CD4-positive, alpha-beta T cell (primary cell): Measurements from ENCODE around the gene GOLGA1. TPM values are rescaled to one million over a fixed set of nuclear protein-coding genes. Genes with fewer than 3 reads are reported as not detected.

Experiments
- ATAC-seq: fragments of 200-7000 bp; cut with Tn5 transposase; one replicate; pipeline ENCODE4 v1.10.0; 2022; ENCODE audit warnings: mild to moderate bottlenecking; ENCODE audit not compliant: poor library complexity
- CTCF ChIA-PET: fragments of 350-600 bp; sonication (Branson Sonifier 250); formaldehyde crosslinking; loops from one replicate; lab custom pipeline; 2021; ENCODE audit warnings: antibody characterized with exemption, inconsistent platforms; lab: Charles Lee
- POLR2A ChIA-PET: fragments of 350-600 bp; sonication (Branson Sonifier 250); formaldehyde crosslinking; loops from one replicate; lab custom pipeline; 2021; ENCODE audit warnings: antibody characterized with exemption, inconsistent platforms; lab: Charles Lee
- DNase-seq, 14 experiments: peaks; one replicate each; pipeline ENCODE4 v3.0.0-alpha.2; 2013 to 2020; ENCODE audit warnings: mixed read lengths in 2 of 14
- H3K27ac ChIP-seq, 2 donors: one replicate each; pipeline versions ENCODE4 v1.5.1 to v1.7.0; 2013; ENCODE audit warnings: low read length in 2 of 2, low read depth in 1 of 2, mild to moderate bottlenecking in 1 of 2
- H3K27me3 ChIP-seq, 2 experiments: 1 replicate in 1 of 2; 2 replicates in 1 of 2; pipeline versions ENCODE4 v1.6.1 to v1.7.0; 2013; ENCODE audit warnings: low read length in 2 of 2, control low read depth in 1 of 2, mild to moderate bottlenecking in 1 of 2, moderate library complexity in 1 of 2; ENCODE audit not compliant: insufficient read depth in 2 of 2, control insufficient read depth in 1 of 2
- H3K36me3 ChIP-seq: one replicate; pipeline ENCODE4 v1.6.1; 2013; ENCODE audit warnings: low read length, control low read depth; ENCODE audit not compliant: insufficient read depth
- H3K4me1 ChIP-seq: one replicate; pipeline ENCODE4 v1.6.1; 2013; ENCODE audit warnings: low read length, control low read depth; ENCODE audit not compliant: insufficient read depth
- H3K4me3 ChIP-seq: one replicate; pipeline ENCODE4 v1.5.1; 2013; ENCODE audit warnings: mild to moderate bottlenecking, low read length, moderate library complexity
- H3K9me3 ChIP-seq, 2 experiments: 1 replicate in 1 of 2; 2 replicates in 1 of 2; pipeline versions ENCODE4 v1.6.1 to v1.7.0; 2013; ENCODE audit warnings: low read length in 2 of 2, mild to moderate bottlenecking in 2 of 2, control low read depth in 1 of 2, moderate library complexity in 1 of 2; ENCODE audit not compliant: control insufficient read depth in 1 of 2, insufficient read depth in 1 of 2
- H3K27ac Mint-ChIP-seq: one replicate; pipeline ENCODE4 v1.8.0; 2020; ENCODE audit warnings: mixed read lengths
- H3K27me3 Mint-ChIP-seq: one replicate; pipeline ENCODE4 v1.8.0; 2021; ENCODE audit warnings: mixed read lengths
- H3K36me3 Mint-ChIP-seq: one replicate; pipeline ENCODE4 v1.8.0; 2021; ENCODE audit warnings: low read depth, mixed read lengths
- H3K4me1 Mint-ChIP-seq: one replicate; pipeline ENCODE4 v1.8.0; 2021; ENCODE audit warnings: low read depth, mixed read lengths
- H3K4me3 Mint-ChIP-seq: one replicate; pipeline ENCODE4 v1.8.0; 2020; ENCODE audit warnings: mild to moderate bottlenecking, mixed read lengths
- H3K9me3 Mint-ChIP-seq: one replicate; pipeline ENCODE4 v1.8.0; 2020; ENCODE audit warnings: mixed read lengths
- intact Hi-C, 2 experiments: fragments of 100-400 bp; cut with DNase I in 1 of 2; cut with micrococcal nuclease in 1 of 2; formaldehyde crosslinking; loops; one replicate each; pipeline versions ENCODE4 v1.15.1 to v1.9.0; 2023 to 2025; cut with DNase I, micrococcal nuclease
- total RNA-seq, 174 experiments: library from RNA in 2 of 174; stranded (reverse) in 2 of 174; gene quantifications; one replicate each; pipeline ENCODE4 v1.2.3 and lab custom pipeline; 2021 to 2026
- TF ChIP-seq, protein P1 (sequence below): fragments of 200-600 bp; IDR thresholded peaks from one replicate; pipeline ENCODE4 v1.8.0; 2022; ENCODE audit warnings: antibody characterized with exemption, mild to moderate bottlenecking

Gene GOLGA1
- total RNA-seq, 2 experiments from 2014 or later = 12.9 to 22.2 TPM

DNA sequence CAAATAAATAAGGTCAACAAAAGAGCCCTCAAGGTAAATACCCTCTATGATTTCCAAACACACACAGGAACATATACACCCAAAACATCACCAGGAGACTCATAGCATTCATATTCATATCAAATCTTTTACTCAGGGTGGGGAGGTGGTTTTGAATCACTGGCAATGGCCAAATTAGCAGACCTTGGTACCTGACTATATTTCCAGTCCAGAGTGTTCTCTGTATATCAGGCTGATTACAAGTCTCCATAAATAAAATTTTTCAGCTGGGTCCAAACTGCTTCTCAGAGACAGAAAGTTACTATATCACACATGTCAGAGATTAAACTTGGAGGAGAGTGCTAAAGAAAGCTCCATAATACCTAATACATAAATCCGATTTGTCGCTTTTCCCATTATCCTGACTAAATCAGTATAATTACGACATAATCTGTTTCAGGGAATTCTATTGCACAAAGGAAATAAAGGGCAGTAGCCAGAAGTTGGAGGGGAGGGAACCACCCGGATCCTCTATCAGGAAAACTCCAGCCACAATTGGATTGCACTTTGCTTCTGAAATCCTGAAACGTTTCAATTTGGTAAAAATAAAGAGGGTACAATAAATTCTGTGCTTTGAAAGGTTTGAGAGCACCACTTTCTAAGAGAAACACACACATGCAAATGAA, 7.0 kb upstream of the GOLGA1 start:
- H3K36me3 ChIP-seq = no peaks in the 10 kb centered on the region
- H3K4me3 Mint-ChIP-seq = no peak overlapping the region

DNA sequence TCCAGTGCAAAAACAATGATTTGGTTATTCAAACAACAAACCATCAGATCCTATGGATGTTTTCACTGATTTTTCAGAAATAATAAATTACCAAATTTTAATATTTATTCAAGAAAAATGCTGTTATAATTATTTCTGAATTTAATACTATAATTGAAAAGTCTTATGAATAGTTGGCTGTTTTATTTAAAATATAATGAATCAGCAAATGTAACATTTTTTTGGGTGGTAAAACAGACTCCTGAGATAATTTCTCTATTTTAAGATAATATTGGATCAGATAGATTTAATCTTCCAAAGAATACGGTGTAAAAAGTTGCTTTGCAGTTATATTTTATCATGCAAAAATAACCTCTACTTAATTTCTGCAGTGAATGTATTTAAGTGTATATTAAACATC, 5.3 kb upstream of the GOLGA1 start:
- no peaks in the 10 kb centered on the region for H3K9me3 Mint-ChIP-seq
- no peak overlapping the region for H3K4me3 Mint-ChIP-seq
- CTCF ChIA-PET = no interaction called here
- Histone ChIP-seq H3K27me3 (no peaks in the 10 kb centered on the region), H3K9me3 (no peaks in the 10 kb centered on the region), H3K27ac (no peak overlapping the region), H3K4me1 (peaks cover 11% of the 10 kb centered on the region), H3K4me3 (no peak overlapping the region), H3K36me3 (no peaks in the 10 kb centered on the region)
- no peak for DNase-seq
- POLR2A ChIA-PET = no interaction called here
- H3K27ac Mint-ChIP-seq = no peak overlapping the region
- peaks cover 10% of the 10 kb centered on the region for H3K4me1 Mint-ChIP-seq
- intact Hi-C loops = no loop called here
- peaks cover 16% of the 10 kb centered on the region for H3K36me3 Mint-ChIP-seq
- ATAC-seq = no peak
- H3K27me3 Mint-ChIP-seq = no peaks in the 10 kb centered on the region
- TF ChIP-seq, protein P1, sequence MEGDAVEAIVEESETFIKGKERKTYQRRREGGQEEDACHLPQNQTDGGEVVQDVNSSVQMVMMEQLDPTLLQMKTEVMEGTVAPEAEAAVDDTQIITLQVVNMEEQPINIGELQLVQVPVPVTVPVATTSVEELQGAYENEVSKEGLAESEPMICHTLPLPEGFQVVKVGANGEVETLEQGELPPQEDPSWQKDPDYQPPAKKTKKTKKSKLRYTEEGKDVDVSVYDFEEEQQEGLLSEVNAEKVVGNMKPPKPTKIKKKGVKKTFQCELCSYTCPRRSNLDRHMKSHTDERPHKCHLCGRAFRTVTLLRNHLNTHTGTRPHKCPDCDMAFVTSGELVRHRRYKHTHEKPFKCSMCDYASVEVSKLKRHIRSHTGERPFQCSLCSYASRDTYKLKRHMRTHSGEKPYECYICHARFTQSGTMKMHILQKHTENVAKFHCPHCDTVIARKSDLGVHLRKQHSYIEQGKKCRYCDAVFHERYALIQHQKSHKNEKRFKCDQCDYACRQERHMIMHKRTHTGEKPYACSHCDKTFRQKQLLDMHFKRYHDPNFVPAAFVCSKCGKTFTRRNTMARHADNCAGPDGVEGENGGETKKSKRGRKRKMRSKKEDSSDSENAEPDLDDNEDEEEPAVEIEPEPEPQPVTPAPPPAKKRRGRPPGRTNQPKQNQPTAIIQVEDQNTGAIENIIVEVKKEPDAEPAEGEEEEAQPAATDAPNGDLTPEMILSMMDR = no peak

More for the DNA sequence above, 7.0 kb upstream of the GOLGA1 start:
- Mint-ChIP-seq H3K9me3 (no peaks in the 10 kb centered on the region), H3K36me3 (peaks cover 25% of the 10 kb centered on the region), H3K27me3 (no peaks in the 10 kb centered on the region), H3K27ac (no peak overlapping the region), H3K4me1 (no peaks in the 10 kb centered on the region)
- no peak for DNase-seq
- Histone ChIP-seq H3K4me1 (no peaks in the 10 kb centered on the region), H3K9me3 (no peaks in the 10 kb centered on the region), H3K27ac (no peak overlapping the region), H3K27me3 (no peaks in the 10 kb centered on the region), H3K4me3 (no peak overlapping the region)
- no peak for ATAC-seq
- POLR2A ChIA-PET = interaction anchor here (1.6 kb wide), 1 partner anchor 18 kb away, joined by 6 read pairs; no protein-coding TSS in a partner anchor
- TF ChIP-seq, protein P1 = no peak
- intact Hi-C loops = no loop called here
- CTCF ChIA-PET = no interaction called here

DNA sequence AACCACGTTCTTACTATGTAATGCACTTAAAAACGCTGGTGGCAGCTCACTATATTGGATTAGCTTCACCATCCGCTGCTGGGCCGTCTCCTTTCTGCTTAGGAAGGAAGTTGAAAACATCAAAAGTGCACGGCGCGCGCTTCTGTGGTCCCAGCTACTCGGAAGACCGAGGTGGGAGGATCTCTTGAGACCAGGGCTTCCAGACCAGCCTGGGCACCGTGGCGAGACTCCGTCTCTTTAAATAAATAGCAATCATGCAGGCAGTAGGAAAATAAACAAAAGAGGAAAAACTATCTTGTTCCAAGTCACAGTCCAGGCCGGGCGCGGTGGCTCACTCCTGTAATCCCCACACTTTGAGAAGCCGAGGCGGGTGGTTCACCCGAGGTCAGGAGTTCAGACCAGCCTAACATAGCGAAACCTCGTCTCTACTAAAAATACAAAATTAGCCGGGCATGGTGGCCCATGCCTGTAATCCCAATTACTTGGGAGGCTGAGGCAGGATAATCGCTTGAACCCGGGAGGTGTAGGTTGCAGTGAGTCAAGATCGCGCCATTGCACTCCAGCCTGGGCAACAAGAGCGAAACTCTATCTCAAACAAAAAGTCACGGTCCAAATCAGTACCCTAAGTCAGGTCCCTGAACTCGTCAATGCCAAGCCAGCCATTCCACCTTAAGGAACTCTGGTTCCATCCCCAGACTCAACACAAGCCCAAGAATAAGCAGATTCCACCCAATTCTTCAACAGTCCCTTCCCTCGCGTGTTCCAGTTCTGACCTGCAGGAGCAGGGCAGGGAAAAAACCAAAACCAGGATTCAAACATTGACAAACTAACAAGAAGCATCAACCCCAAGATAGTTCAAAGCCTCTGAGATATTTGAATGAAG, 1.0 kb upstream of the GOLGA1 start:
- ATAC-seq (peak; percentile 55), DNase-seq (peak; percentile 53 to 84 (median 65))
- Mint-ChIP-seq H3K4me3 (peak overlapping the region; percentile 94), H3K4me1 (peaks cover 23% of the 10 kb centered on the region), H3K27me3 (no peaks in the 10 kb centered on the region), H3K36me3 (peaks cover 20% of the 10 kb centered on the region), H3K27ac (peak overlapping the region; percentile 90), H3K9me3 (no peaks in the 10 kb centered on the region)
- no peaks in the 10 kb centered on the region for H3K9me3 ChIP-seq
- intact Hi-C loops = loop anchor here (1.0 to 5.0 kb wide), 6 partner anchors 23 to 260 kb away; partner anchors contain the start of genes SCAI (in 2 of the 2), ARPC5L (in 1 of the 2), NR6A1 (in 1 of the 2) and RABEPK (in 1 of the 2)
- POLR2A ChIA-PET = interaction anchor here (0.6 to 3.1 kb wide), 20 partner anchors 9 to 320 kb away, joined by 3 to 108 read pairs (median 4); partner anchors contain the start of genes ARPC5L, GAPVD1, HSPA5 and PPP6C
- peaks cover 20% of the 10 kb centered on the region for H3K4me1 ChIP-seq
- CTCF ChIA-PET = interaction anchor here (0.6 to 0.9 kb wide), 3 partner anchors 89 to 250 kb away, joined by 3 read pairs; partner anchors contain the start of gene WDR38
- peak overlapping the region; percentile 90 for H3K27ac ChIP-seq
- H3K36me3 ChIP-seq = peaks cover 10% of the 10 kb centered on the region
- TF ChIP-seq, protein P1 = no peak
- H3K4me3 ChIP-seq = peak overlapping the region; percentile 96
- no peaks in the 10 kb centered on the region for H3K27me3 ChIP-seq
